Ishikawa (cell line): ENCODE data around the gene IMPA2.

Experiments
- CEBPB ChIP-seq: IDR thresholded peaks from 2 replicates; pipeline ENCODE4 v1.6.1; 2012
- CREB1 ChIP-seq: IDR thresholded peaks from 2 replicates; pipeline ENCODE4 v1.6.1; 2012; ENCODE audit warnings: low read depth
- EGR1 ChIP-seq: IDR thresholded peaks from 2 replicates; pipeline ENCODE4 v1.6.1; 2012
- EP300 ChIP-seq: IDR thresholded peaks from 2 replicates; pipeline ENCODE4 v1.6.1; 2012; ENCODE audit warnings: borderline replicate concordance
- FOXM1 ChIP-seq: IDR thresholded peaks from 2 replicates; pipeline ENCODE4 v1.6.1; 2012; ENCODE audit warnings: low read depth, borderline replicate concordance
- NFIC ChIP-seq: IDR thresholded peaks from 2 replicates; pipeline ENCODE4 v1.6.1; 2012
- RAD21 ChIP-seq: IDR thresholded peaks from 2 replicates; pipeline ENCODE4 v1.6.1; 2012; ENCODE audit warnings: low read depth
- TAF1 ChIP-seq: IDR thresholded peaks from 2 replicates; pipeline ENCODE4 v1.6.1; 2012; ENCODE audit warnings: low read depth, mild to moderate bottlenecking
- TCF12 ChIP-seq: IDR thresholded peaks from 2 replicates; pipeline ENCODE4 v1.6.1; 2012; ENCODE audit warnings: low read depth
- TEAD4 ChIP-seq: IDR thresholded peaks from 2 replicates; pipeline ENCODE4 v1.6.1; 2012
- YY1 ChIP-seq: IDR thresholded peaks from 2 replicates; pipeline ENCODE4 v1.6.1; 2012; ENCODE audit warnings: low read depth
- ZBTB7A ChIP-seq: IDR thresholded peaks from 2 replicates; pipeline ENCODE4 v1.6.1; 2012; ENCODE audit warnings: low read depth
- TF ChIP-seq, protein P1 (sequence below): IDR thresholded peaks from 2 replicates; pipeline ENCODE4 v1.6.1; 2012
- TF ChIP-seq, protein P2 (sequence below): IDR thresholded peaks from 2 replicates; pipeline ENCODE4 v1.6.1; 2012; ENCODE audit warnings: low read depth, mild to moderate bottlenecking
- TF ChIP-seq, protein P3 (sequence below): IDR thresholded peaks from 2 replicates; pipeline ENCODE4 v1.6.1; 2012

The IMPA2 gene

GRCh38 chr18:11944786-11945185, 36.5 kb upstream of the IMPA2 start:
- no peak for TF ChIP-seq TCF12
- TF ChIP-seq CEBPB, result no peak
- TF ChIP-seq, protein P1, sequence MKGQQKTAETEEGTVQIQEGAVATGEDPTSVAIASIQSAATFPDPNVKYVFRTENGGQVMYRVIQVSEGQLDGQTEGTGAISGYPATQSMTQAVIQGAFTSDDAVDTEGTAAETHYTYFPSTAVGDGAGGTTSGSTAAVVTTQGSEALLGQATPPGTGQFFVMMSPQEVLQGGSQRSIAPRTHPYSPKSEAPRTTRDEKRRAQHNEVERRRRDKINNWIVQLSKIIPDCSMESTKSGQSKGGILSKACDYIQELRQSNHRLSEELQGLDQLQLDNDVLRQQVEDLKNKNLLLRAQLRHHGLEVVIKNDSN, result no peak
- TF ChIP-seq, protein P2, sequence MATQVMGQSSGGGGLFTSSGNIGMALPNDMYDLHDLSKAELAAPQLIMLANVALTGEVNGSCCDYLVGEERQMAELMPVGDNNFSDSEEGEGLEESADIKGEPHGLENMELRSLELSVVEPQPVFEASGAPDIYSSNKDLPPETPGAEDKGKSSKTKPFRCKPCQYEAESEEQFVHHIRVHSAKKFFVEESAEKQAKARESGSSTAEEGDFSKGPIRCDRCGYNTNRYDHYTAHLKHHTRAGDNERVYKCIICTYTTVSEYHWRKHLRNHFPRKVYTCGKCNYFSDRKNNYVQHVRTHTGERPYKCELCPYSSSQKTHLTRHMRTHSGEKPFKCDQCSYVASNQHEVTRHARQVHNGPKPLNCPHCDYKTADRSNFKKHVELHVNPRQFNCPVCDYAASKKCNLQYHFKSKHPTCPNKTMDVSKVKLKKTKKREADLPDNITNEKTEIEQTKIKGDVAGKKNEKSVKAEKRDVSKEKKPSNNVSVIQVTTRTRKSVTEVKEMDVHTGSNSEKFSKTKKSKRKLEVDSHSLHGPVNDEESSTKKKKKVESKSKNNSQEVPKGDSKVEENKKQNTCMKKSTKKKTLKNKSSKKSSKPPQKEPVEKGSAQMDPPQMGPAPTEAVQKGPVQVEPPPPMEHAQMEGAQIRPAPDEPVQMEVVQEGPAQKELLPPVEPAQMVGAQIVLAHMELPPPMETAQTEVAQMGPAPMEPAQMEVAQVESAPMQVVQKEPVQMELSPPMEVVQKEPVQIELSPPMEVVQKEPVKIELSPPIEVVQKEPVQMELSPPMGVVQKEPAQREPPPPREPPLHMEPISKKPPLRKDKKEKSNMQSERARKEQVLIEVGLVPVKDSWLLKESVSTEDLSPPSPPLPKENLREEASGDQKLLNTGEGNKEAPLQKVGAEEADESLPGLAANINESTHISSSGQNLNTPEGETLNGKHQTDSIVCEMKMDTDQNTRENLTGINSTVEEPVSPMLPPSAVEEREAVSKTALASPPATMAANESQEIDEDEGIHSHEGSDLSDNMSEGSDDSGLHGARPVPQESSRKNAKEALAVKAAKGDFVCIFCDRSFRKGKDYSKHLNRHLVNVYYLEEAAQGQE, result no peak
- no peak for TF ChIP-seq EGR1
- no peak for TF ChIP-seq EP300
- TF ChIP-seq TAF1, result no peak
- TF ChIP-seq FOXM1, result no peak
- no peak for TF ChIP-seq YY1
- no peak for TF ChIP-seq NFIC
- TF ChIP-seq CREB1, result no peak
- no peak for TF ChIP-seq TEAD4

DNA sequence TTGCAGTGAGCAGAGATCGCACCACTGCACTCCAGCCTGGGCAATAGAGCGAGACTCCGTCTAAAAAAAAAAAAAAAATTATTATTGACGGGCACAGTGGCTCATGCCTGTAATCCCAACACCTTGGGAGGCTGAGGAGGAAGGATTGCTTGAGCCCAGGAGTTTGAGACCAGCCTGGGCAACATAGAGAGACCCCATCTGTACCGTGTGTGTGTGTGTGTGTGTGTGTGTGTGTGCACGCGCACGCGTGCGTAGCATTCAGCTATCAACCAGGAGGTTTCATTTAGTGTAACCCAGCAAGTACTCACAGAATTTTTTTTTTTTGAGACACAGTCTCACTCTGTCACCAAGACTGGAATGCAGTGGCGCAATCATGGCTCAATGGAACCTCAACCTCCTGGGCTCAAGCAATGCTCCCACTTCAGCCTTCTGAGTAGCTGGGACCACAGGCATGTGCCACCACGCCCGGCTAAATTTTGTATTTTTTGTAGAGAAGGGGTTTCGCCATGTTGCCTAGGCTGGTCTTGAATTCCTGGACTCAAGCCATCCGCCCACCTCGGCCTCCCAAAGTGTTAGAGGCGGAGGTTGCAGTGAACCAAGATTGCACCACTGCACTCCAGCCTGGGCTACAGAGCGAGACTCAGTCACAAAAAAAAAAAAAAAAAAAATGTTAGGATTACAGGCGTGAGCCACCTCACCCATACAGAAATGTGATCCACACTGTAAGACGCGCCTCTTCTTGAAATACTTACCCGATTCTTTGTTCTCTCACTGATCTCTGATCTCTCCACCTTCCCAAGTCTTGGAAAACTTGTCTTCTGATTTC, 35.3 kb upstream of the IMPA2 start:
- TF ChIP-seq YY1 (peak; percentile 60; the same call in 1 of the 2 replicates), NFIC (peak; percentile 78), TCF12 (peak; percentile 49), TEAD4 (peak; percentile 64), CEBPB (peak; percentile 89), EP300 (peak; percentile 35; the same call in 1 of the 2 replicates), EGR1 (peak; percentile 78)

- no peak for TF ChIP-seq CREB1
- no peak for TF ChIP-seq EGR1
- no peak for TF ChIP-seq YY1
- TF ChIP-seq, protein P1, result no peak
- no peak for TF ChIP-seq TAF1
- no peak for TF ChIP-seq CEBPB
- TF ChIP-seq, protein P2, result no peak
- TF ChIP-seq TEAD4, result no peak
- TF ChIP-seq NFIC, result no peak
- TF ChIP-seq RAD21, result no peak
- TF ChIP-seq, protein P3, sequence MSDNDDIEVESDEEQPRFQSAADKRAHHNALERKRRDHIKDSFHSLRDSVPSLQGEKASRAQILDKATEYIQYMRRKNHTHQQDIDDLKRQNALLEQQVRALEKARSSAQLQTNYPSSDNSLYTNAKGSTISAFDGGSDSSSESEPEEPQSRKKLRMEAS, result no peak
- no peak for TF ChIP-seq TCF12
- no peak for TF ChIP-seq FOXM1
- no peak for TF ChIP-seq ZBTB7A
- TF ChIP-seq EP300, result no peak
Observed at GRCh38 chr18:11946756-11947155, 34.6 kb upstream of the IMPA2 start.

DNA sequence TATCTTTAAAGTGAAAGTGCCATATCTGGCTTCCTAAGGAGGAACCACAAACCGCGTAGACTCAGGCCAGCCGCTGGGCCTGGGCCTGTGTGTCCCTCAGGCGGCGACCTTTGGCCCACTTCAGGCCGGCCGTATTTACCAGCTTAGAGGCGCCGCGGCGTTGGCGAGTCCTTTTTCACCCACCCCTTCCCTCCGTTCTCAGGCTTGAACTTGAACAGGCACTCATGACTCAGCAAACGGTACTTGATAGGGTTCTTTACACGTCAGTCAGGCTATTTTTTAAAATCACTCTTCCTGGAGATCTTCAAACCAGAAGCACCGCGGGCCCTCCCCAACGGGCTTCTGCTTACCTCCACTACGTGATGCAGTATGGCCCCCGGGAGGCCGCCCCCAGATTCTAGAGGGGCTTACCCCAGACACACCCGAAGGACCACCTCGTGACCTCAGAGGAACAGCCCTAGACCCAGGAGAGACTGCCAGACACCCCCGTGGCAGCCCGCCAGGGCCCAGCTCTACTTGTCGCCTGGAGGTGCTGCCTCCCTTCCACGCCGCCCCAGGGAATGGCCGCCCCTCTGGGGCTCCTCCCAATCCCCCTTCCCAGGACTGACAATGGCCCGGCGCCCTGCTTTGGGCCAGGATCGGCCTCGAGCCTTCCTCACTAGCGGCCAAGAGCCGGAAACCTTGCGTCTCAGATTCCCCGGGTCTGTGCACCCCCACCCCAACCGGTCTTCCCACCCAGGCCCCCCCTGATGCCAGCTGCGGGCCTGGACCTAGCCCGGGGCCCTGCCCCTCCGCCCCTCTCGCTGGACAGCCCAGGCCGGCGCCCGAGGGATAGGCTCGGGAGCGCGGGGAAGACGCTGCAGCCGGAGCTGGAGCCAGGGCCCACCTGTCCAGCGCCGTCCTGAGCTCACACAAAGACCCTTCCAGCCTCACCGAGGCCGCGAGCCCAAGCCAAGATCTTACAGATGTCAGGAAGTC, 33.8 kb upstream of the IMPA2 start:
- TF ChIP-seq TCF12 (peak; percentile 80), EGR1 (0 out of 2 replicates have a peak, but pooled peaks have one; percentile 41), NFIC (peak; percentile 56), RAD21 (peak; percentile 26; the same call in 1 of the 2 replicates), FOXM1 (peak; percentile 81), CEBPB (peak; percentile 23; the same call in 1 of the 2 replicates), EP300 (peak; percentile 82), YY1 (peak; percentile 69), CREB1 (peak; percentile 19; the same call in 1 of the 2 replicates), ZBTB7A (peak; percentile 91), TAF1 (no peak; the same call in 1 of the 2 replicates), TEAD4 (peak; percentile 41)
- TF ChIP-seq, protein P2, result no peak; the same call in 1 of the 2 replicates
- TF ChIP-seq, protein P1, result peak; percentile 60
- TF ChIP-seq, protein P3, result peak; percentile 76
